HEK293 (cell line): ENCODE results near the gene FAM234A.

Source experiments
- BCL6B ChIP-seq: fragments of 450-650 bp; formaldehyde crosslinking; IDR thresholded peaks from 2 replicates; pipeline ENCODE4 v1.5.1; 2017; ENCODE audit warnings: missing biosample characterization, missing genetic modification characterization
- GLI4 ChIP-seq: fragments of 450-650 bp; formaldehyde crosslinking; IDR thresholded peaks from 2 replicates; pipeline ENCODE4 v1.5.1; 2016; ENCODE audit warnings: missing biosample characterization, missing genetic modification characterization
- KLF1 ChIP-seq: fragments of 450-650 bp; formaldehyde crosslinking; IDR thresholded peaks from 2 replicates; pipeline ENCODE4 v1.5.1; 2016; ENCODE audit warnings: missing biosample characterization, missing genetic modification characterization
- KLF7 ChIP-seq: fragments of 450-650 bp; formaldehyde crosslinking; IDR thresholded peaks from 2 replicates; pipeline ENCODE4 v1.5.1; 2016; ENCODE audit warnings: missing biosample characterization, missing genetic modification characterization, borderline replicate concordance
- OSR2 ChIP-seq: fragments of 450-650 bp; formaldehyde crosslinking; IDR thresholded peaks from 2 replicates; pipeline ENCODE4 v1.5.1; 2016; ENCODE audit warnings: missing biosample characterization, missing genetic modification characterization
- WT1 ChIP-seq: fragments of 450-650 bp; formaldehyde crosslinking; IDR thresholded peaks from 2 replicates; pipeline ENCODE4 v1.5.1; 2016; ENCODE audit warnings: missing biosample characterization, missing genetic modification characterization
- ZBTB49 ChIP-seq: fragments of 450-650 bp; formaldehyde crosslinking; IDR thresholded peaks from 2 replicates; pipeline ENCODE4 v1.5.1; 2016; ENCODE audit warnings: missing biosample characterization, missing genetic modification characterization, low read depth
- ZBTB7A ChIP-seq: fragments of 450-650 bp; formaldehyde crosslinking; IDR thresholded peaks from 2 replicates; pipeline ENCODE4 v1.5.1; 2016; ENCODE audit warnings: low read depth, missing biosample characterization, missing genetic modification characterization
- ZFP69B ChIP-seq: fragments of 450-650 bp; formaldehyde crosslinking; IDR thresholded peaks from 2 replicates; pipeline ENCODE4 v1.5.1; 2016; ENCODE audit warnings: missing biosample characterization, missing genetic modification characterization
- ZNF148 ChIP-seq: fragments of 450-650 bp; formaldehyde crosslinking; IDR thresholded peaks from 2 replicates; pipeline ENCODE4 v1.5.0; 2017; ENCODE audit warnings: missing biosample characterization, missing genetic modification characterization, borderline replicate concordance
- ZNF19 ChIP-seq: fragments of 450-650 bp; formaldehyde crosslinking; IDR thresholded peaks from 2 replicates; pipeline ENCODE4; 2016; ENCODE audit warnings: missing biosample characterization, missing genetic modification characterization, low read depth
- ZNF223 ChIP-seq: fragments of 450-650 bp; formaldehyde crosslinking; IDR thresholded peaks from 2 replicates; pipeline ENCODE4 v1.5.1; 2016; ENCODE audit warnings: missing biosample characterization, missing genetic modification characterization
- ZNF398 ChIP-seq: fragments of 450-650 bp; formaldehyde crosslinking; IDR thresholded peaks from 2 replicates; pipeline ENCODE4 v1.5.1; 2017; ENCODE audit warnings: missing biosample characterization, missing genetic modification characterization
- ZNF433 ChIP-seq: fragments of 450-650 bp; formaldehyde crosslinking; IDR thresholded peaks from 2 replicates; pipeline ENCODE4 v1.5.1; 2016; ENCODE audit warnings: missing biosample characterization, missing genetic modification characterization, low read depth
- ZNF48 ChIP-seq: fragments of 450-650 bp; formaldehyde crosslinking; IDR thresholded peaks from 2 replicates; pipeline ENCODE4 v1.5.1; 2016; ENCODE audit warnings: missing biosample characterization, missing genetic modification characterization
- ZNF585B ChIP-seq: fragments of 450-650 bp; formaldehyde crosslinking; IDR thresholded peaks from 2 replicates; pipeline ENCODE4 v1.5.1; 2016; ENCODE audit warnings: missing biosample characterization, missing genetic modification characterization
- ZNF596 ChIP-seq: fragments of 450-650 bp; IDR thresholded peaks from 2 replicates; pipeline ENCODE4 v1.5.0; 2018; ENCODE audit warnings: missing biosample characterization, mild to moderate bottlenecking, missing genetic modification characterization, moderate library complexity
- ZNF692 ChIP-seq: fragments of 450-650 bp; formaldehyde crosslinking; IDR thresholded peaks from 2 replicates; pipeline ENCODE4 v1.5.1; 2016; ENCODE audit warnings: missing biosample characterization, missing genetic modification characterization
- ZNF701 ChIP-seq: fragments of 450-650 bp; formaldehyde crosslinking; IDR thresholded peaks from 2 replicates; pipeline ENCODE4 v1.5.1; 2016; ENCODE audit warnings: missing biosample characterization, missing genetic modification characterization
- ZNF768 ChIP-seq: fragments of 450-650 bp; formaldehyde crosslinking; IDR thresholded peaks from 2 replicates; pipeline ENCODE4 v1.5.1; 2018; ENCODE audit warnings: missing biosample characterization, mild to moderate bottlenecking, missing genetic modification characterization
- ZNF830 ChIP-seq: fragments of 450-650 bp; IDR thresholded peaks from 2 replicates; pipeline ENCODE4 v1.5.0; 2018; ENCODE audit warnings: missing biosample characterization, missing genetic modification characterization, low read depth, mild to moderate bottlenecking, moderate library complexity
- ZNF837 ChIP-seq: fragments of 450-650 bp; formaldehyde crosslinking; IDR thresholded peaks from 2 replicates; pipeline ENCODE4 v1.5.1; 2016; ENCODE audit warnings: missing biosample characterization, missing genetic modification characterization
- TF ChIP-seq, protein P1 (sequence below): fragments of 450-650 bp; formaldehyde crosslinking; IDR thresholded peaks from 2 replicates; pipeline ENCODE4 v1.5.1; 2016; ENCODE audit warnings: missing biosample characterization, missing genetic modification characterization
- TF ChIP-seq, protein P2 (sequence below): fragments of 450-650 bp; formaldehyde crosslinking; IDR thresholded peaks from 2 replicates; pipeline ENCODE4 v1.5.1; 2016; ENCODE audit warnings: missing biosample characterization, missing genetic modification characterization
- TF ChIP-seq, protein P3 (sequence below): fragments of 450-650 bp; formaldehyde crosslinking; IDR thresholded peaks from 2 replicates; pipeline ENCODE4 v1.5.1; 2016; ENCODE audit warnings: missing biosample characterization, missing genetic modification characterization

FAM234A gene

GRCh38 chr16:200388-200787, 34.2 kb upstream of the FAM234A start (continued):
- no peak for TF ChIP-seq ZNF398 (tag by site-specific recombination)
- TF ChIP-seq ZNF48 (tag by site-specific recombination), result no peak
- TF ChIP-seq, protein P1, sequence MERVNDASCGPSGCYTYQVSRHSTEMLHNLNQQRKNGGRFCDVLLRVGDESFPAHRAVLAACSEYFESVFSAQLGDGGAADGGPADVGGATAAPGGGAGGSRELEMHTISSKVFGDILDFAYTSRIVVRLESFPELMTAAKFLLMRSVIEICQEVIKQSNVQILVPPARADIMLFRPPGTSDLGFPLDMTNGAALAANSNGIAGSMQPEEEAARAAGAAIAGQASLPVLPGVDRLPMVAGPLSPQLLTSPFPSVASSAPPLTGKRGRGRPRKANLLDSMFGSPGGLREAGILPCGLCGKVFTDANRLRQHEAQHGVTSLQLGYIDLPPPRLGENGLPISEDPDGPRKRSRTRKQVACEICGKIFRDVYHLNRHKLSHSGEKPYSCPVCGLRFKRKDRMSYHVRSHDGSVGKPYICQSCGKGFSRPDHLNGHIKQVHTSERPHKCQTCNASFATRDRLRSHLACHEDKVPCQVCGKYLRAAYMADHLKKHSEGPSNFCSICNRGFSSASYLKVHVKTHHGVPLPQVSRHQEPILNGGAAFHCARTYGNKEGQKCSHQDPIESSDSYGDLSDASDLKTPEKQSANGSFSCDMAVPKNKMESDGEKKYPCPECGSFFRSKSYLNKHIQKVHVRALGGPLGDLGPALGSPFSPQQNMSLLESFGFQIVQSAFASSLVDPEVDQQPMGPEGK (tag by site-specific recombination), result 0 out of 2 replicates have a peak, but pooled peaks have one; percentile 13
- no peak for TF ChIP-seq ZNF433 (tag by site-specific recombination)
- TF ChIP-seq ZNF19 (tag by site-specific recombination), result no peak
- TF ChIP-seq WT1 (tag by site-specific recombination), result no peak
- no peak for TF ChIP-seq ZBTB49 (tag by site-specific recombination)
- TF ChIP-seq ZNF148 (tag by site-specific recombination), result no peak
- no peak for TF ChIP-seq BCL6B
- TF ChIP-seq ZNF596 (tag by site-specific recombination), result no peak
- no peak for TF ChIP-seq KLF7 (tag by site-specific recombination)
- TF ChIP-seq ZNF692 (tag by site-specific recombination), result no peak
- TF ChIP-seq KLF1, result no peak
- TF ChIP-seq ZBTB7A (tag by site-specific recombination), result no peak
- no peak for TF ChIP-seq ZNF701 (tag by site-specific recombination)
- TF ChIP-seq ZNF223 (tag by site-specific recombination), result no peak
- no peak for TF ChIP-seq ZNF837 (tag by site-specific recombination)
- no peak for TF ChIP-seq ZNF768 (tag by site-specific recombination)
- TF ChIP-seq ZNF585B (tag by site-specific recombination), result no peak
- no peak for TF ChIP-seq ZFP69B (tag by site-specific recombination)
- no peak for TF ChIP-seq GLI4 (tag by site-specific recombination)
- TF ChIP-seq OSR2, result peak; percentile 67; the same call in 1 of the 2 replicates
- no peak for TF ChIP-seq ZNF830 (tag by site-specific recombination)
- TF ChIP-seq, protein P2, sequence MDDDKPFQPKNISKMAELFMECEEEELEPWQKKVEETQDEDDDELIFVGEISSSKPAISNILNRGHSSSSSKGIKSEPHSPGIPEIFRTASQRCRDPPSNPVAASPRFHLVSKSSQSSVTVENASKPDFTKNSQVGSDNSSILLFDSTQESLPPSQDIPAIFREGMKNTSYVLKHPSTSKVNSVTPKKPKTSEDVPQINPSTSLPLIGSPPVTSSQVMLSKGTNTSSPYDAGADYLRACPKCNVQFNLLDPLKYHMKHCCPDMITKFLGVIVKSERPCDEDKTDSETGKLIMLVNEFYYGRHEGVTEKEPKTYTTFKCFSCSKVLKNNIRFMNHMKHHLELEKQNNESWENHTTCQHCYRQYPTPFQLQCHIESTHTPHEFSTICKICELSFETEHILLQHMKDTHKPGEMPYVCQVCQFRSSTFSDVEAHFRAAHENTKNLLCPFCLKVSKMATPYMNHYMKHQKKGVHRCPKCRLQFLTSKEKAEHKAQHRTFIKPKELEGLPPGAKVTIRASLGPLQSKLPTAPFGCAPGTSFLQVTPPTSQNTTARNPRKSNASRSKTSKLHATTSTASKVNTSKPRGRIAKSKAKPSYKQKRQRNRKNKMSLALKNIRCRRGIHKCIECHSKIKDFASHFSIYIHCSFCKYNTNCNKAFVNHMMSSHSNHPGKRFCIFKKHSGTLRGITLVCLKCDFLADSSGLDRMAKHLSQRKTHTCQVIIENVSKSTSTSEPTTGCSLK (tag by site-specific recombination), result no peak
- TF ChIP-seq, protein P3, sequence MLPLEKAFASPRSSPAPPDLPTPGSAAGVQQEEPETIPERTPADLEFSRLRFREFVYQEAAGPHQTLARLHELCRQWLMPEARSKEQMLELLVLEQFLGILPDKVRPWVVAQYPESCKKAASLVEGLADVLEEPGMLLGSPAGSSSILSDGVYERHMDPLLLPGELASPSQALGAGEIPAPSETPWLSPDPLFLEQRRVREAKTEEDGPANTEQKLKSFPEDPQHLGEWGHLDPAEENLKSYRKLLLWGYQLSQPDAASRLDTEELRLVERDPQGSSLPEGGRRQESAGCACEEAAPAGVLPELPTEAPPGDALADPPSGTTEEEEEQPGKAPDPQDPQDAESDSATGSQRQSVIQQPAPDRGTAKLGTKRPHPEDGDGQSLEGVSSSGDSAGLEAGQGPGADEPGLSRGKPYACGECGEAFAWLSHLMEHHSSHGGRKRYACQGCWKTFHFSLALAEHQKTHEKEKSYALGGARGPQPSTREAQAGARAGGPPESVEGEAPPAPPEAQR (tag by site-specific recombination), result no peak
